ENCODE measurements around the gene YAP1. TPM values are rescaled to one million over a fixed set of nuclear protein-coding genes. Genes with fewer than 3 reads are reported as not detected.
A peak's percentile ranks its signal among the peaks of the same experiment; 100 is the strongest.

The YAP1 gene
- total RNA-seq, 1 donor: 174 TPM

- H3K4me2 ChIP-seq (ENCODE audit: insufficient read depth, low read length): peak overlapping the region; percentile 63
- H3K27me3 ChIP-seq (ENCODE audit: insufficient read depth, low read length): no peaks in the 10 kb centered on the region
- H3K27ac ChIP-seq (ENCODE audit: low read depth, low read length): peak overlapping the region; percentile 62
- H3K9me3 ChIP-seq (ENCODE audit: low read depth, low read length): no peaks in the 10 kb centered on the region
- TF ChIP-seq CTCF (IDR thresholded peaks at IDR 0.05; ENCODE audit: extremely low read depth, low read depth, low read length): no peak
- peak overlapping the region; percentile 32 for H3K4me3 ChIP-seq (ENCODE audit: insufficient read depth, low read length)
- peaks cover 40% of the 10 kb centered on the region for H4K20me1 ChIP-seq (ENCODE audit: insufficient read depth, low read length)
- H3K36me3 ChIP-seq (ENCODE audit: insufficient read depth, low read length): peaks cover 15% of the 10 kb centered on the region
- peaks cover 76% of the 10 kb centered on the region for H3K4me1 ChIP-seq (ENCODE audit: insufficient read depth, low read length)
- H3K79me2 ChIP-seq (ENCODE audit: insufficient read depth, low read length): peaks cover 98% of the 10 kb centered on the region
- H2AFZ ChIP-seq (ENCODE audit: low read length): no peak overlapping the region
- no peak for DNase-seq (ENCODE audit: insufficient read length, low spot score, missing footprints)
Observed at GRCh38 chr11:102117472-102118113, 7.3 kb downstream of the YAP1 start.

DNA sequence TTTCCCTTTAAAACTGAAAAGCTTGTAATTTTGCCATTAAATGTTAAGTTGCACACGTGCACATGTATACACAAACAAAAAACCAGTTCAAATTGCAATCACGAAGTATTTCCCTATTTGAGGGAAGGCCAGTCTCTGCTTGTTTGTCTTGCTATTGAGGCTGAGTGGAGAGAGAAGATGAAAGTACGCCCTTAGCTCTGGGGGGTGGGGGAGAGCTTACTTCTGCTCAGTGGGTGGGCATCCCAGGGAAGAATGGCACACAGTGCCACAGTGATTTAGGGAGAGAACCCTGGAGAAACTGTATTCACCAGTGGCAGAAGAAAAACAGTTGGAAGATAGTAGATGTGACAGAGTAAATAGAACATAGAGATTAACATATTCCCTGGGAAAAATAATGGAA, 8.7 kb downstream of the YAP1 start:
- TF ChIP-seq CTCF (IDR thresholded peaks at IDR 0.05; ENCODE audit: extremely low read depth, low read depth, low read length): no peak
- peaks cover 15% of the 10 kb centered on the region for H3K36me3 ChIP-seq (ENCODE audit: insufficient read depth, low read length)
- H3K4me2 ChIP-seq (ENCODE audit: insufficient read depth, low read length): no peak overlapping the region
- H3K4me3 ChIP-seq (ENCODE audit: insufficient read depth, low read length): no peak overlapping the region
- peaks cover 99% of the 10 kb centered on the region for H3K79me2 ChIP-seq (ENCODE audit: insufficient read depth, low read length)
- no peaks in the 10 kb centered on the region for H3K27me3 ChIP-seq (ENCODE audit: insufficient read depth, low read length)
- peak overlapping the region; percentile 60 for H3K27ac ChIP-seq (ENCODE audit: low read depth, low read length)
- H2AFZ ChIP-seq (ENCODE audit: low read length): no peak overlapping the region
- peaks cover 72% of the 10 kb centered on the region for H3K4me1 ChIP-seq (ENCODE audit: insufficient read depth, low read length)
- H3K9me3 ChIP-seq (ENCODE audit: low read depth, low read length): no peaks in the 10 kb centered on the region
- peaks cover 41% of the 10 kb centered on the region for H4K20me1 ChIP-seq (ENCODE audit: insufficient read depth, low read length)
- DNase-seq (ENCODE audit: insufficient read length, low spot score, missing footprints): no peak

DNA sequence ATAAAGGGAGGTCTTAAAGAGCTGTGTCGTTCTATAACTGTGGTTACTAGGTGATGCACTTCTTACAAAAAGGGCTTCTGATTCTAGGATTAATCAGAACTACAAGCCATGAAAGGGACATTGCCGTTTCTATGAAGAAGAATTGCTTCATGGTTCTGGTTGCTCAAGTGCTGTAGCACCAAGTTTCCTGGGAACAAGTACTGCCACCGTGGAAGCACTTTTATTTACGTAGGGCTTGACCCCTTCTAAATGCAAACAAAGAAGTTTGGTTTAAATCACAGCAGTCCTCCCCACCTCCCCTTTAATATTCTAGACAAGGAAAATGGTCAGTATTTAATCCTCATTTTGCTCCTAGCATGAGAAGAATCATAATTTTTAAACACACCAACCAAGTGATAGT, 9.8 kb downstream of the YAP1 start:
- Histone ChIP-seq H3K4me1 (ENCODE audit: insufficient read depth, low read length) (peaks cover 61% of the 10 kb centered on the region), H3K4me2 (ENCODE audit: insufficient read depth, low read length) (peak overlapping the region; percentile 65), H3K79me2 (ENCODE audit: insufficient read depth, low read length) (peaks cover 99% of the 10 kb centered on the region), H3K36me3 (ENCODE audit: insufficient read depth, low read length) (peaks cover 5% of the 10 kb centered on the region), H3K9me3 (ENCODE audit: low read depth, low read length) (no peaks in the 10 kb centered on the region), H3K27me3 (ENCODE audit: insufficient read depth, low read length) (no peaks in the 10 kb centered on the region), H3K4me3 (ENCODE audit: insufficient read depth, low read length) (peak overlapping the region; percentile 18), H4K20me1 (ENCODE audit: insufficient read depth, low read length) (peaks cover 47% of the 10 kb centered on the region), H3K27ac (ENCODE audit: low read depth, low read length) (peak overlapping the region; percentile 60), H2AFZ (ENCODE audit: low read length) (no peak overlapping the region)
- no peak for DNase-seq (ENCODE audit: insufficient read length, low spot score, missing footprints)
- TF ChIP-seq CTCF (IDR thresholded peaks at IDR 0.05; ENCODE audit: extremely low read depth, low read depth, low read length): no peak

- Histone ChIP-seq H3K27me3 (ENCODE audit: insufficient read depth, low read length) (no peaks in the 10 kb centered on the region), H3K4me3 (ENCODE audit: insufficient read depth, low read length) (peak overlapping the region; percentile 18), H3K4me2 (ENCODE audit: insufficient read depth, low read length) (peak overlapping the region; percentile 65), H3K36me3 (ENCODE audit: insufficient read depth, low read length) (peaks cover 6% of the 10 kb centered on the region), H4K20me1 (ENCODE audit: insufficient read depth, low read length) (peaks cover 49% of the 10 kb centered on the region), H3K9me3 (ENCODE audit: low read depth, low read length) (no peaks in the 10 kb centered on the region), H2AFZ (ENCODE audit: low read length) (no peak overlapping the region), H3K4me1 (ENCODE audit: insufficient read depth, low read length) (peaks cover 56% of the 10 kb centered on the region), H3K79me2 (ENCODE audit: insufficient read depth, low read length) (peaks cover 100% of the 10 kb centered on the region), H3K27ac (ENCODE audit: low read depth, low read length) (peak overlapping the region; percentile 60)
- no peak for TF ChIP-seq CTCF (IDR thresholded peaks at IDR 0.05; ENCODE audit: extremely low read depth, low read depth, low read length)
- no peak for DNase-seq (ENCODE audit: insufficient read length, low spot score, missing footprints)
Observed at GRCh38 chr11:102120437-102120973, 10.3 kb downstream of the YAP1 start.

All from osteoblast (primary cell).